GM12864 (cell line): ENCODE data around the gene COL27A1.

Experiments used
- DNase-seq: peaks from one replicate; pipeline ENCODE4 v3.0.0-alpha.2; 2011; ENCODE audit warnings: low read depth
- H3K4me3 ChIP-seq: 2 replicates; pipeline ENCODE4 v1.5.1; 2011; ENCODE audit warnings: mild to moderate bottlenecking, low read depth, low read length, control low read depth
- TF ChIP-seq, protein P1 (sequence below): IDR thresholded peaks from 2 replicates; pipeline ENCODE4 v1.5.1; 2011; ENCODE audit warnings: low read depth, mild to moderate bottlenecking, moderate library complexity, low read length, control low read depth, inconsistent platforms; ENCODE audit errors: missing control alignments

COL27A1 gene

GRCh38 chr9:114216081-114216480 lies 60.7 kb downstream of the COL27A1 start:
- TF ChIP-seq, protein P1, sequence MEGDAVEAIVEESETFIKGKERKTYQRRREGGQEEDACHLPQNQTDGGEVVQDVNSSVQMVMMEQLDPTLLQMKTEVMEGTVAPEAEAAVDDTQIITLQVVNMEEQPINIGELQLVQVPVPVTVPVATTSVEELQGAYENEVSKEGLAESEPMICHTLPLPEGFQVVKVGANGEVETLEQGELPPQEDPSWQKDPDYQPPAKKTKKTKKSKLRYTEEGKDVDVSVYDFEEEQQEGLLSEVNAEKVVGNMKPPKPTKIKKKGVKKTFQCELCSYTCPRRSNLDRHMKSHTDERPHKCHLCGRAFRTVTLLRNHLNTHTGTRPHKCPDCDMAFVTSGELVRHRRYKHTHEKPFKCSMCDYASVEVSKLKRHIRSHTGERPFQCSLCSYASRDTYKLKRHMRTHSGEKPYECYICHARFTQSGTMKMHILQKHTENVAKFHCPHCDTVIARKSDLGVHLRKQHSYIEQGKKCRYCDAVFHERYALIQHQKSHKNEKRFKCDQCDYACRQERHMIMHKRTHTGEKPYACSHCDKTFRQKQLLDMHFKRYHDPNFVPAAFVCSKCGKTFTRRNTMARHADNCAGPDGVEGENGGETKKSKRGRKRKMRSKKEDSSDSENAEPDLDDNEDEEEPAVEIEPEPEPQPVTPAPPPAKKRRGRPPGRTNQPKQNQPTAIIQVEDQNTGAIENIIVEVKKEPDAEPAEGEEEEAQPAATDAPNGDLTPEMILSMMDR = no peak
- no peak for DNase-seq
- H3K4me3 ChIP-seq = no peak overlapping the region

DNA sequence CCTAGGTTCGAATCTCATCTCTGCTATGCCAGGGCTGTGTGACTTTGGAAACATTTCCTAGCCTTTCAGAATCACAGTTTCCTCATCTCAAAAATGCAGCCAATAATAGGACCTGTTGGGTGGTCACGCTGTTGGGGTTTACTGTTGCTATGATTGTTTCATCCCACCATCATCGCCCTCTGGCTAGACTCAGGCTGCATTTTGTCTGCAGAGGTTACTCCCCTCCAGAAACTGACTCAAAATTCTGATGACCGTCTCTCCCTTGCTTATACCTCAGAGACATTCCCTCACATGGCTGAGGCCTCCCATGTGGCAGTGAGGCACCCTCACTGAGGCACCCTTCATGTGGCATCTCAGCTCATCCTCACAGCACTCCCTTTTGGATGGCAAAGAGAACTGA lies 61.6 kb downstream of the COL27A1 start:
- TF ChIP-seq, protein P1 = no peak
- DNase-seq = no peak
- no peak overlapping the region for H3K4me3 ChIP-seq

DNA sequence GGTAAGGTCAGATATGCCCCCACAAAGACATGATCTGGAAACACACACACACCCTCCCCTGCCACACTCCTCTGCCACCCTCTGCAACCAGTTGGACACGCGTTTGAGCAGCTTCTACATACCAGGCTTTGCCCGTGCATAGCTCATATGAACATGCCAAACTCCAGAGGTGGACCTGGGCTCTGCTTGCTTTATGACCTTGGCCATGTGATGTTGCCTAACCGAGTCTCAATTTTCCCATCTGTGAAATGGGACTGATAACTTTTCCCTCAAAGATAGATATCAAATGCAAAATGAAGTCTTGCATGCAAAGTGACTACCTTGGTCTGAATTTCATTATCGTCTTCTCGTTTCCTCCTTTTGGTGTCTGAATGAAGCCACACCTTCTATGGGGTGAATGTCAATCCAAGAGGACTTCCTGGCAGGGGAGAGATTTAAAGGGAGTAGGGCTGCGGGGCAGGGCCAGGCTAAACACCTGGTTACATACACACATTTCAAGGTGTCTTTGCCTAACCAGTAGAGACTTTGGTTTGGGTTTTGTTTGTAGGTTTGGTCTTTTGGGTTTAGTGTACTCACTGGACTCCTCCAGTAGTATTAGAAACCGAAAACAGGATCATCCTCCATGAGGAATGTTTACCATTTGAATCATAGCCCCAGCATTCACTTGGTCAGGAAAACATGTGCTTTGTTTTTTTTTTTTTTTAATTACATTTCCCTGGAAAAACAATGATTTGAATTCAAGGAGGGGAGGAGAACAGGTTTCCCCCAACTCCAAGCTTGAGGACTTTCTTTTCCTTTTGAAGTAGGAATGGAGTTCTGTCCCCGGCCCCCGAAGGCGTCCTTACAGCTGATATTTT lies 63.2 kb downstream of the COL27A1 start:
- TF ChIP-seq, protein P1 = no peak
- DNase-seq = no peak
- no peak overlapping the region for H3K4me3 ChIP-seq

DNA sequence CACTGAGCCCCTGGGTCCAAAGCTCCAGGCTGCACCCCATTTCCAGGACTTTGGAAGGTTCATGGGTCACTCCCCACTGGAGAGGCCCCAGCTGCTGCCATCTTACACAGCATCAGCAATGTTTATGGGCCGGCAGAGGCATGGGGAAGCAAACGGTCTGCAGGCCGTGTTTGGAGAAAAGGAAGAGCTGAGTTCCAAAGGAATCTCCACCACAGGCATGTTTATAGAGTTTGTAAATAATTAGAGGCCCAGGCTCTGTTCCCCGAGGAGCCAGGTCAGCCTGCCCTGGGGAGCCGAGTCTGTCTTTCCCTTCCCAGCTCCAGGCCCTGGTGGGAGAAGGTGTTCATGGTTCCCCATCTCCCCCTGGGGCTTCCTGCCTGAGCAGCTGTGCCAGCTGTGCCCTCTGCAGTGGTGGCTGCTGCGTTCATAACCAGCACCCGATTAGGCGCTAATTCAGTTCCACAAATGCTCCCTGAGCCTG lies 64.8 kb downstream of the COL27A1 start:
- no peak overlapping the region for H3K4me3 ChIP-seq
- DNase-seq = no peak
- TF ChIP-seq, protein P1 = no peak

DNA sequence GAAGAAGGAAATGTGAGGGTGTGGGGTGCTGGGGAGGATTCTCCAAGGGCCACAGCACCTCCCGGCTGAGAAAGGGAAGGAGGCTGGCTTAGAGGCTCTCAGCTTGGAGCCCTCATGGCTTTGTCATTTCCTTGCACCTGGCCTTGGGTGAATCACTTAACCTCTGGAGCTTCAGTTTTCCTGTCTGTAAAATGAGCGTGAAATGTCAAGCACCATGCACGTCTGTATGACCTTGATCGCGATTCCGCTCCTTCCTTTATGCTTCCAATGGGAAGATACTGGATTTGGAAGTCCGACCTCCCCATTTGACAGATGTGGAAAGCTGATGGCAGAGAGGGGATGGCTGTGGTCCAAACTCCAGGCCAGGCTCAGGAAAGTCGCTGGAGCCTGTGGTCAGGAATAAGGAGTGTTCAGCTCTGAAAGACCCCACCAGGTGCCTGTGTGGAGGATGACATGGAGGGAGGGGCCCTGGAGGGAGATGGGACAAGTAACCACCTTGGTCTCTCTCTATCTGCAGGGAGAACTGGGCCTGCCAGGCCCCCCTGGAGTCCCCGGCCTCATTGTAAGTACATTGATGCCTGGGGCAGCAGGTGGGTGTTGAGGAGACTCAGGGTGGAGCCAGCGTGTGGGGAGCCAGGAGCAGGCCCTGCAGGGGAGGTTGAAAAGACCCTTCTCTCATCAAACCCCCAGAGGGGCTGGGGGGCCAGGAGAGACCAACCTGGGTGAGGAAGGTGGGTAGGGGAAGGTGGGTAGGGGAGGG lies 66.5 kb downstream of the COL27A1 start:
- TF ChIP-seq, protein P1 = no peak
- DNase-seq = no peak

DNA sequence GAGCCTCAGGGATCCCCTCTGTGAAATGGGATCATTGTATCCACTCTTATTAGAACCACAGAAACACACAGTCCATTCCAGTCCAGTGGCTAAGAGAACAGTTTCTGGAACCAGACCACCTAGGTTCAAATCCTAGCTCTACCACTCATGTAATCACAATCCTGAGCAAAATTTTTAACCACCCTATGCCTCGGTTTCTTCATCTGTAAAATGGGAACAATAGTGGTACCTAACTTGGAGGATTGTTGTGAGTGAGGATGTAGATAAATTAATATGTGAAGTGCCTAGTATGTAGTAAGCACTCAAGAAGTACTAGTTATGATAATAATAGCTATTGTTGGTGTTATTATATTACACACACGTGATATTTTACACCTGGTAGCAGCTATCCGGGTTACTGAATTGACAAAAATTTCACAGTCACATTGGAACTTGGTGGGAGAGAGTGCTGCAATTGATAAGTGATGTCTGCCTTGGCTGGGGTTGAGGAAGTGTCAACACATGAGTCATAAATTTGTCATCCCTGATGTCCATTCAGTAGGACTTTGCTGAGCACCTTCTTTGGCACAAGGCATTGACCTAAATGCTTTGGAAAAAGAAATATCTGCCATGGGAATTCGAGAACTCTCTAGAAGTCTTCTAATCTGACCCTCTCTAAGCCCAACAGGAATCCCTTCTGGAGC lies 68.4 kb downstream of the COL27A1 start:
- TF ChIP-seq, protein P1 = no peak
- no peak for DNase-seq
- H3K4me3 ChIP-seq = no peak overlapping the region

More for the DNA sequence above, 66.5 kb downstream of the COL27A1 start:
- H3K4me3 ChIP-seq = no peak overlapping the region
